Head of caudate nucleus (tissue), 42 donors: ENCODE measurements around the gene TGM2.
A peak's percentile ranks its signal among the peaks of the same experiment; 100 is the strongest.

Experiments
- DNase-seq, 42 donors: peaks; one replicate each; pipeline versions ENCODE4 v3.0.0 to v3.0.0-alpha.2; 2020 to 2021; ENCODE audit warnings: mixed read lengths in 7 of 42
- intact Hi-C: fragments of 100-400 bp; cut with DNase I; formaldehyde crosslinking; loops from one replicate; pipeline ENCODE4 v1.15.0; 2022

The TGM2 gene

DNA sequence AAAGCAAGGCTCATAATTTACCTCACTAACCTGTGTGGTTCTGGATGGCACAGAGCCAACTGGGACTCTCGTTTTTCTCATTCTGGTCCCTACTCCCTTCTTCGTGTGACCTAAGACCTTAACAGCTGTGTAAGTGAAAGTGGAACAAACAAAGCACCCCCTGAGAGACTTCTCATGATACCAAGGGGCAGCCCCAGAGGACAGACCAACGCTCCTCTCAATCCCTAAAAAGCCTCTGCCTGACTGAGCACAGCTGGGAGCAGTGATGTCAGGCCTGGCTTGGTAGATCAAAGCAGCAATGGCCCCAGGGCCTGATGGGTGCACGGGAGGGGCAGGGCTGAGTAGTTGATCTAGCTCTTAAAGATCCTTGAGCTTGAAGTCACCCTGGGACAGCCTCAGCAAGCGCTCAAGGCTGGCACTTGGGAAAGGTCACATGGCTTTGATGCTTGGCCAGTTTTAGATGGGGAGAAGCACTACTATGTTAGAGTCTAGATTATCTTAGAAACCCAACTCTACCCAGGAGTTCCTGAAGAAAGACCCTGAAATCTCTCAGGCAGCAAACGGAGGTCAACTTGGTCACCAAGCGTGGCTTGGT is 16.2 kb upstream of the TGM2 start:
- DNase-seq = no peak
- intact Hi-C loops = no loop called here

DNA sequence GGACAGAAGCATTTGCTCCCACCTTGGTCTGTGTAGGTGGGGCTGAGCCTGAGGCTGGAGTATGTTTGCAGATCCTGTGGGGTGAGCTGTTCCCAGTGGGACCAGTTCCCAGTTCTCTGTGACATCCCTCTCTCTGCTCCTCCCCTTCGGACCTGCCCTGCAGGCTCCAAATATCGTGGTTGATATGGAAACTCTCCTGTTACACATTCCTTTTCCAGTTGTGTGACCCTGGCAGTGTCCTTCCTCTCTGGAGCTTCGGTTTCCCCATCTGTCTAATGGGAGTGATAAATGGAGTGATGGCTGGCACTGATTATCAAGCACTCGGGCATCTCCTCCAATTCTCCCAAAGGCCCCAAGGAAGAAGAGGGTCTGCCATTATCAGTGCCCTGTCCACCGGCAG is 15.7 kb upstream of the TGM2 start:
- no peak for DNase-seq
- intact Hi-C loops = no loop called here

DNA sequence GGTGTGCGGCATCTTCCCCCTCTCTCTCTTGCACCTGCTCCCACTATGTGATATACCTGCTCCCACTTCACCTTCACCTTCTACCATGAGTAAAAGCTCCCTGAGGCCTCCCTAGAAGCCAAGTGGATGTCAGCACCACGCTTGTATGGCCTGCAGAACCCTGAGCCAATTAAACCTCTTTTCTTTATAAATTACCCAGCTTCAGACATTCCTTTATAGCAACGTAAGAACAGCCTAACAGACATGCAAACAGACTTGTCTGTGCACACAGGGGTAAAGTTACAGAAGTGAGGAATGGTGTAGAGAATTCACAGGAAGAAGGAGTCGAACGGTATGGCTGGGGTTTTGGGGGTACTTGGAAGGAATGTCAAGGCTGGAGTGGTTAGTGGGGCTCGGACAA is 14.8 kb upstream of the TGM2 start:
- intact Hi-C loops = no loop called here
- no peak for DNase-seq

DNA sequence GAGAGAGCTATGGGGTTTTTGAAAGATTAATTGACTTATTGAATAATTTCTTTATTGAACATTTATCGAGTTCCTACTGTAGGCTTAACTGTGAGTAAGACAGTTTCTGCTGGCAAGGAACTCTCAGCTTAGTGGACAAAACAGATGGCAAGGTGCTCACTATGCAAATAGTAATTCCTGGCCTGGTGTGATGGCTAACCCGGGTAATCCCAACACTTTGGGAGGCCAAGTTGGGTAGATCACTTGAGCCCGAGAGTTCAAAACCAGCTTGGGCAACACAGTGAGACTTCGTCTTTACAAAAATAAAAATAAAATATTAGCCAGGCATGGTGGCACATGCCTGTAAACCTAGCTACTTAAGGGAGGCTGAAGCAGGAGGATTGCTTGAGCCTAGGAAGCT is 13.5 kb upstream of the TGM2 start:
- intact Hi-C loops = no loop called here

DNA sequence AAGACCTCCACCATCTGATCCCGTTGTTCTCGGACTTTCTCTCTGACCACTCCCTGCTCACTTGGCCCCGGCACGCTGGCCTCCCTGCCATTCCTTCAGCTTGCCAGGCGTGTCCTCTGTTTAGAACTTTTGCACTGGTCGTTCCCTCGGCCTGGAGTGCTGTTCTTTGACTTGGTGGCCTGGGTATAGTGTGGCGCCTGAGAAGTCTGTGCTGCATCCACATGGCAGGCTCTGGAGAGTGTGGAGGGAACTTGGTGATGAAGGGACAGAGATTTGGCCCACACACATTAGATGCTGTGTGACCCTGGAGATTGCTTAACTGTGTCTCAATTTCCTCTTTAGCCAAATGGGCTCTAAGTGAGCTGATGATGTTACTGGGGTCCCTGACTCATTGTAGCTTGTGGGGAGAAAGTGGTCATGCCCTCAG is 13.0 kb upstream of the TGM2 start:
- intact Hi-C loops = no loop called here
- no peak for DNase-seq

More for the DNA sequence above, 13.5 kb upstream of the TGM2 start:
- DNase-seq = no peak

DNA sequence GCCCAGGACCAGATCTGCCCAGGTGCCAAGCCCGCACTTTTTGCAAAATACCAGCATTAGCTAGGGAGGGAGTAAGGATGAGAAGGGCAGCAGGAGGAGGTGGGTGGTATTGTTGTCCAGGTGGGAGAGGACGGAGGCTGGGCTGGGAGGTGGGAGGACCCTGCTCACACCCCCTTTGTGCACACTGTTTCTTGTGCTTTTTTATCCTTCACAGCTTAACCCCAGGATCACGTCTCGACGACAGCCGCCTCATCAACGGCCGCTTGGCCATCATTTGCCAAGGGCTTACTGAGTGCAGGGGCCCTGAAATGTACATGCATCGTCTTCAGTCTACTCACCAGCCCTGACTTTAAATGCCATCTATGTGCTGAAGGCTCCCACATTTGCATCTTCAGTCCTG is 12.1 kb upstream of the TGM2 start:
- intact Hi-C loops = no loop called here
- no peak for DNase-seq

DNA sequence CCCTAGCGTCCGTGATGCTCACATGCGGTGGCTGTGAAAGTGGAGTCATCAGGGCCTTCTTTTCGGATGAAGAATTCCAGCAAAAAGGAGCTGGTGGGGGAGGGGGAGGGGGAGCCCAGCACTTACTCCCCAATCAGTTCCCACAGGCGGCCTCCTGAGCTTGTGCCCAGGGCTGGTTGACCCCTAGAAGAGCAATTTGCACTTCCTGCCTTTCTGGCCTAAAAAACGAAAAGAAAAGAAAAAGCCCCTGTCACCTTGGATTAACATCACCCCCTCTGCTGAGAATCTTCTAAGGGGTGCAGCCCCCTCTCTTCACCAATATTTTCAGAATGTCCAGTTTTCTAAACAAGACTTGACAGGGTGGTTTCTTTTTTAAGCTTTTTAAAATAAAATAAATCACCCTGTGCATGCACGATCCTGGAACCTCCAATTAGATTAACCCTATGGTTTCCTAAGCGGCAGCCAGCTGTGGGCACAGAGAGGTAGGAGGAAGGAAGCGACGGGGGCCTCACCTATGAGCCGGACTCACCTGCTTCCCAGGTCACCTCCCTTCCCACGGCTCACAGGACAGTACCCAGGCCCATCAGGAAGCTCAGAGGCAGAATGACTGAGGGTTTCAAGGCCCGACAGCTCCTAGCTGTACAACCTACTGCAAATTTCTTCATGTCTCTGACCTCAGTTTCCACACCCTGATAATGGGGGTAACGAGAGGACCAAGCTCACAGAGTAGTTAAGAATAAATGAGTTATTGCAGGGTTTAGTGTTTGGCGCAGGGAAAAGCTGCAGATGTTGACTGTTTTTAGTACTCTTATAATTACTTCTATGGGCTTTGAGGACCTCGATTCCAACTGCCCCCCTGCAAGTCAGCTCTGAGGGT is 10.5 kb upstream of the TGM2 start:
- DNase-seq = no peak
- intact Hi-C loops = no loop called here

DNA sequence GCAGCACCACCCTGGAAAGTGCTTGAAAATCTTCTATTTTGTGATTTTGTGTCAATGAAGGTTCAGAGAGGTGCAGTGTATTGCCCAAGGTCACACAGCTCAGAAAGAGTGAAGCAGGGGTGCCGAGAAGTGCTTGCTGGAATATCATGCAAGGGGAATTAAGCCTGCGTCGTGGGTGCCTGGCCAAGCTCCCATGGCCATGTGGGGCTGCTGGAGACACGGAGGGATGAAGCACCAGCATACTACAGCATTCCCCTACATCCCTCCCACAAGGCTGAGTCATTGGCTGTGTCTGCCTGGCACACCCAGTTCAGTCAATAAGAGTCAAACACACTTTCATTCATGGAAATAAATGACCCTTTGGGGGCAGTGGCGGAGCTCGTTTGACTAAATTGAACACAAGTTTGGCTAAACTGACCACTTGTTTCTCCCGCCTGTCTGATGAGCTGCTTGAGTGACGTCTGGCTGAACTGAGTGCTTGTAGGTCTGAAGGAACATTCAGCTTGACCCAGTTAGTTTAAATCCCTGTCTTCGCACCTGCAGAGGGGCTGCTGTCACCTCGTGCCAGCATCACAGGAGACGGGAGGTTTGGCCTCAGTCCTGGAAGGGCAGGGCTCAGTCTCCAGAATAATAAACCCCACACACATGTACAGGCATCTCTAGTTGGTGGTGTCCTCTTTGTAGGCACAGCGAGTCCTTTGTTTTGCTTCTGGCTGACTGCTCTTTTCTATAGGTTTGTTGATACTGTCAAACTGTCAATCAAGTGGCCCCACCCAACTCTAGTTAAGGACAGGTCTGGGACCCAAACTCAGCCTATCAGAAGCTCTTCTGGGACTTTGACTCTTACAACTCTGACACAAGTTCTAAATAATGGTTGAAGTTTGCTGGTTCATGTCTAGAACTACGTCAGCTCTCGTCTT is 8.4 kb upstream of the TGM2 start:
- DNase-seq = peak in 14 of 42 donors; percentile 5 to 56 (median 16)
- intact Hi-C loops = no loop called here

DNA sequence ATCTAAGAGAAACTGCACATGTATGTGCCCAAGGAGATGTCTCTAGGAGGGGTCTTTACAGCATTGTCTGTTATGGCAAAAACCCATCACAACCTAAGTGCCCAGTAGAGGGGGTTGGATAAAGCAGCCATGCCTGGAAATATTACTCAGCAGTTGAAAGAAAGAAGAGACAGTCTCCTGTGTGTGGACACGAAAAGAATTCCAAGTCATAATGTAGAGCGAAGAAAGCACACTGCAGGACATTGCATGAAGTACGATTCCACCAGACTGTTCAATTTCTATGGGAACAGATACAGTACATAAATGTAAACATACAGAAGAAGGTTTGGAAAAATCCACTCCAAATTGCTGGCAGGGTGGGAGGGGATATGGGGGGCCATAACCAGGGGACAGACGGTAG is 7.3 kb upstream of the TGM2 start:
- intact Hi-C loops = no loop called here
- DNase-seq = no peak

DNA sequence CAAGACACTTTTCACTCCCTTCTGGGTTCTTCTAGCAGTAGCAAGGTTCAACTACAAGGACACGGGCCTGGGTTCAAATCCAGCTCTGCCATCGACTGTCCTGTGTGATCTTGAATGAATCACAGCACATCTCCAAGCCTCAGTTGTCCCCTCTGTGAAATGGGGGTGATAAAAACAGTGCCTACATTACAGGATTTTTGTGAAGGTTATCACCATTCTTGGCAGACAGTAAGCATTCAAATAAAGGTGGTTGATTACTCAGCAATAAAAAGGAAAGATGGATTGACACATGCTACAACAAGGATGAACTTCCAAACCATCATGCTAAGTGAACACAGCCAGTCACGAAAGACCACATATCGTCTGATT is 6.6 kb upstream of the TGM2 start:
- intact Hi-C loops = no loop called here
- no peak for DNase-seq

DNA sequence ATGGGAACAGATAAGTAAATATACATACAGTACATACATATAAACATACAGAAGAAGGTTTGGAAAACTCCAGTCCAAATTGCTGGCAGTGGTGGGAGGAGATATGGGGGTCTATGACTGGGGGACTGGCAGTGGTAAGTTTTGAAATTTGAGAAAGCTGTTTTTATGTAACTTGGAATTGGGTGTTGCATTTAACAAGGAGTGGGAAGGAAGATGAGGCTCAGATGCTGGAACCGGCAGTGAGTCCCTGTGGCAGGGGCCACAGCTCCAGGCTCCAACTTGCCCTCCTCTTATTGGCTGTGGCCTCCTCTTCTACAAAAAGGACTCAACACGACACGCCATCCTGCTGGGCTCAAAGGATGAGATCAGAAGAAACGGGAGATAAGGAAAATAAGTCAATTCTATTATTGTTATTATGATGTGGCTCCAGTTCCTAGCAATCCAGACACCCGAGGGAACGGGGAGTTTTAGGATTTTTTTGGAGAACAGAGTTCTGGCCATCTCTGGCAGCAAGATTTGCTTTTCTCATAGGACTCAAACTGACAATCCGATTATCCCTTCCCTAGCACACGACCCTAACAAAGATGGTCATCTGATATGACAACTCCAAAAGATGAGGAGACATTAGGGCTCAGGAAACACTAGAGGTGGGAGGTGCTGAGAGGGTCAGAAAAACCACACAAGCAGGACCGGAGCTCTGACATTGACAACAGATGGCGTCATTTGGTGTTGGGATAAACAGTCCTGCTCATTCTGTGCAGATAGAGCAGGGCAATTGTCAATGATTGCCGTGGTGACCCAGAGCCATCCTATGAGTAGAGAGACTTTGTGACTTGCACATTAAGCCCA is 6.0 kb upstream of the TGM2 start:
- intact Hi-C loops = no loop called here

DNA sequence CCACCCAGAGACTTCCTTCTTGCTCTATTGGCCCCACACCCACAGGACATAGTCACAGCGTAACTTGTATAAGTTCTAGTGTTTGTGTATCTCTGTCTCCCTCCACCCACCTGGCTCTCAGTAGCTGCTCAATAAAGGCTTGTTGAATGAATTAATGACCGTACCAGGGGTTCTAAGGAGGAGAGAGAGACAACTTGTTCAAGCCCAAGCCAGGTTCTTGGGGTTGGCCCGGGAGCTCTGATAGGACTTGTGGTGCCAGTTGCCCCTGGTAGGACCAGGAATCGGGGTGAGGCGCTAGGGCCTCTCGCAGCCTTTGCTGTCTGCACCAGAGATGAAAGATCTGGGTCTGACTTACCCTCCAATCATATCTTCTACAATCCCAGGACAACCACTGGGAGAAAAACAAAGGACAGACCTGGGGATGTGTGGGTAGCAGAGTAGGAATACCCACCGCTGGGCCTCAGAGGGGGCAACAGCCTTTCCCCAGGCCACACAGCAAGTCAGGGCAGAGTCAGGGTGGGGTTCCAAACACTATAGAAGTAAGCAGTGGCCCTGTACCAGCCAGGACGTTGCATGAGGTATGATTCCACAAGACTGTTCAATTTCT is 5.3 kb upstream of the TGM2 start:
- DNase-seq = no peak
- intact Hi-C loops = no loop called here

More for the DNA sequence above, 6.0 kb upstream of the TGM2 start:
- no peak for DNase-seq

DNA sequence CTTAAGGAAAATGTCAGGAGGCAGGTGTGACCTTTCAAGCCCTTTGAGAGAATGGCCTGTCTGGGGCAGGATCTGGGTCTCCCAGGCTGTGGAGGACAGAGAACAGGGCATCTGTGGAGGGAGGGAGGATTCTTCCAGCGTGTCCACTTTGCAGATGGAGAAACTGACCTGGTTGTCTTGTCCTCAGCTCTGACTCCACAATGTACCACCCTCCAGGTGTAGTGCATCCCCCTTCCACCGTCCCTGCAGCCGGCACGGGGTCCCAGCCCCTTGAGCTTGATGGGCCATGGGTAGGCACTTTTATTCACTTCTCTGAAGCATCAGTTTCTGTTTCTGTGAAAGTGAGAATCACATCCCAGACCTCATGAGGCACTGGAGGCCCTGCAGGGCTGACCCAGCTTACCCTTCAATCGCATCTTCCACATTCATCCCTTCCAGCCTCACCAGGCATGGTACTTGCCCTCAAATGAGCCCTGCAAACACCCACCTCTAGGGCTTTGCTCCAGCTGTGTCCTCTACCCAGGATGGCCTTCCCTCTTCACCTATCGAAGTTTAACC is 4.6 kb upstream of the TGM2 start:
- DNase-seq = no peak
- intact Hi-C loops = no loop called here

DNA sequence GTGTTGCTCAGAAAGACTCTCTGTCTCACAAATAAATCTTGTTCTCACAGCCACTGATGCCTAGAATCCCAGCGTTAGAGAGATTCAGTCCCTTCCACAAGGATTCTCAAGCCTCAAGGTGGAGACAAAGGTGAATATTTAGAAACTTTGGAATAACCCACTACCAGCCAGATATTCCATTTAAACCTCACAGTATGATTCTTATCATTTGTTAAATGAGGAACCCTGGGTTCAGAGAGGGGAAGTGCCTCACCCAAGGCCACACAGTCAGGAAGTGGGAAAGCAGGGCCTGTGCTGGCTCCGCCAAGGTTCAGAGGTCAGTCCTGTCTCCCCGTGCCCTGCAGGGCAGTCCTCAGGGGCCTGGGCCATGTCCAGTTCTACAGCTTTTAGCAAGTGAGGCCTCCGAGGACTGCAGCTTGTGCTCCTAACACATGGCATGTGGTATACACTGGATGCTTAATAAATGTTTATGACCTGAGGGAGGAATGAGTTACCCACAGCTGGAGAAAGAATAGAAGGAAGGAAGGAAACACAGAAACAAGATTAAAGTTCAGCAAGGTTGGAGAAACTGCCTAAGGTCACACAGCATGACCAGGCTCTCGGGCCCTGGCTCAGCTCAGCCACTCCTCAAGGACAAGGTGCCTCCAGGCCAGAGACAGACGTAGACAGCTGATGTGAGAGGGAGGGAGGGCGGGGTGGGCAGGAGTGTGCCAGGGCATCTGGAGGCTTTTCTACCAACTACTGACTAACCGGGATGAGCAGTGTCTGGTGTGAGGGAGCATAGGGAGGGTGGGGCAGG is 3.9 kb upstream of the TGM2 start:
- DNase-seq = peak in 1 of 42 donors; percentile 40
- intact Hi-C loops = no loop called here

DNA sequence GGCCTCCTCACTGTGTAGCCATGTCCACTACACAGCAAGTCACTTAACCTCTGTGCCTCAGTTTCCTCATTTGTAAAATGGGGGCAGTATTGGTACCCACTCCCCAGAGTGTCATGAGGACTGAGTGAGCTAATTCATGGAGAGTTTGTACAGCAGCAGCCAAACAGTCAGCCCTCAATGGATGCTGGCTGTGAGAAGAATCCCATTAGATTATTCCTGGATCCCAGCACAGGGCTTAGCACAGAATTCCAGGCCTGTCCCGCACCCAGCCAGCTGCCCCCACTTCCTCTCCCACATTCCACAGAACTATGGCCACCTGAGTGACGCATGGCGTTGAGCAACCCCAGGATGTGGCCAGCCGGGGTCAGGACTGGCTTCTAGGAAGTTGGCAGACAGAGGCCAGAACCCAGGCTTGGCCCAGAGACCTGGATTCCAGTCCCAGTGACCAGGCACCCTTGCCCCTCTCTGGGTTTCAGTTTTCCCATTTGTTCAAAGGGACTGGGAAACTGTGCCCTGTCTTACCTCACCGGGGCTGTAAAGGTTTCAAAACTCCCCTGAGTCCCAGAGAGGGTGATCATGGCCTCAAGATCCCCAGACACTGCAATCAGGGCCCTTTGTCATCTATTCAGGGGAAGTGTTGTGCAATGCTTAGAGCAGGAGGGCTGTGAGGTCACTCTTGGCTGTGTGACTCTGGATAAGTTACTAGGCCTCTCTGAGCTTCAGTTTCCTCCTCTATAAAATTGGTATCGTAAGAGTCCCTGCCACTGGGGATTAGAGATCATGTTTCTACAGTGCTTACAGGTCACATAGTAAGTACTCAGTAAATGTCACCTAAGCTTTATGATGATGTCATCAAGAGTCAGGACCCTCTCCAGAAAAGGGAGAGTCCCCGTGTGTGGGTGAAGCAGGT is 3.0 kb upstream of the TGM2 start:
- intact Hi-C loops = no loop called here
- peak in 3 of 42 donors; percentile 6 to 43 (median 36) for DNase-seq

DNA sequence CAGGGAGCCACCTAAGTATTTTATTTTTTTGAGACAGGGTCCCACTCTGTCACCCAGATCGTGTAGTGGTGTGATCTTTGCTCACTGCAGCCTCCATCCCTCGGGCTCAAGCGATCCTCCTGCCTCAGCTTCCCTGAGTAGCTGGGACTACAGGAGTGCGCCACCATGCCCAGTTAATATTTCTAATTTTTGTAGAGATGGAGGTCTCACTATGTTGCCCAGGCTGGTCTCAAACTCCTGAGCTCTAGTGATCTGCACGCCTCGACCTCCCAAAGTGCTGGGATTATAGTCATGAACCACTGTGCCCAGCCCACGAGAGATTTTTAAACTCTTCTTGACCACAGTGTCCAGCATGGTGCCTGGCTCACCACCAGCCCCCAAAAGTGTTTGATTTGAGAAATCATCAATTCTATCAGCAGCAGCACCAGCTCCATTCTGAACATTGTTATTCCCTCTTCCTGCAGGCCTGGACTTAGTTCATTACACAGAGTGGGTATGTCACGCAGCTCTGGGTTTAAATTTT is 2.3 kb upstream of the TGM2 start:
- intact Hi-C loops = no loop called here
- DNase-seq = no peak
